ENCODE measurements around the gene IL1RAPL1. TPM values are rescaled to one million over a fixed set of nuclear protein-coding genes. Genes with fewer than 3 reads are reported as not detected.

The IL1RAPL1 gene
- total RNA-seq, 4 donors from 2014 or later: 0.16 to 0.46 TPM; not detected in 2

- no peak overlapping the region for H3K27ac ChIP-seq
- H3K4me3 ChIP-seq: no peak overlapping the region
- H3K27me3 ChIP-seq: no peaks in the 10 kb centered on the region
- intact Hi-C loops (cut with DNase I; ENCODE audit: low total_unique reads): no loop called here
- no peaks in the 10 kb centered on the region for H3K36me3 ChIP-seq
- peak in 1 of 2 donors; percentile 56 for ATAC-seq
- H3K9me3 ChIP-seq: no peaks in the 10 kb centered on the region
- in situ Hi-C loops (cut with MboI; ENCODE audit: low sequenced_read_pairs in 4 of 4): no loop called here
- H3K4me1 ChIP-seq: no peaks in the 10 kb centered on the region
- DNase-seq: peak; percentile 4 to 24
- TF ChIP-seq POLR2A (IDR thresholded peaks at IDR 0.05) (no peak), CTCF (IDR thresholded peaks at IDR 0.05 in 4 of 5, conservative IDR thresholded peaks at IDR 0.05 in 1 of 5) (no peak)
These were observed 260.2 kb downstream of the IL1RAPL1 start for GRCh38 chrX:28847423-28847822.

GRCh38 chrX:28848707-28849106 lies 261.5 kb downstream of the IL1RAPL1 start:
- H3K4me1 ChIP-seq: no peaks in the 10 kb centered on the region
- in situ Hi-C loops (cut with MboI; ENCODE audit: low sequenced_read_pairs in 4 of 4): no loop called here
- no peak overlapping the region for H3K27ac ChIP-seq
- no peaks in the 10 kb centered on the region for H3K9me3 ChIP-seq
- TF ChIP-seq CTCF (IDR thresholded peaks at IDR 0.05 in 4 of 5, conservative IDR thresholded peaks at IDR 0.05 in 1 of 5): no peak
- TF ChIP-seq POLR2A (IDR thresholded peaks at IDR 0.05): no peak
- DNase-seq (no peak), ATAC-seq (no peak)
- intact Hi-C loops (cut with DNase I; ENCODE audit: low total_unique reads): no loop called here
- no peaks in the 10 kb centered on the region for H3K36me3 ChIP-seq
- no peak overlapping the region for H3K4me3 ChIP-seq
- H3K27me3 ChIP-seq: no peaks in the 10 kb centered on the region

GRCh38 chrX:28850955-28851354 lies 263.7 kb downstream of the IL1RAPL1 start:
- no peak overlapping the region for H3K27ac ChIP-seq

GRCh38 chrX:28851871-28852270 lies 264.6 kb downstream of the IL1RAPL1 start:
- H3K27me3 ChIP-seq: no peaks in the 10 kb centered on the region
- no peak overlapping the region for H3K27ac ChIP-seq
- H3K4me1 ChIP-seq: no peaks in the 10 kb centered on the region
- in situ Hi-C loops (cut with MboI; ENCODE audit: low sequenced_read_pairs in 4 of 4) (no loop called here), intact Hi-C loops (cut with DNase I; ENCODE audit: low total_unique reads) (no loop called here)
- no peak for TF ChIP-seq CTCF (IDR thresholded peaks at IDR 0.05 in 4 of 5, conservative IDR thresholded peaks at IDR 0.05 in 1 of 5)
- no peak for TF ChIP-seq POLR2A (IDR thresholded peaks at IDR 0.05)
- H3K4me3 ChIP-seq: no peak overlapping the region
- peak in 1 of 2 donors; percentile 71 for ATAC-seq
- H3K9me3 ChIP-seq: no peaks in the 10 kb centered on the region
- DNase-seq: no peak
- H3K36me3 ChIP-seq: no peaks in the 10 kb centered on the region

More at GRCh38 chrX:28850955-28851354, 263.7 kb downstream of the IL1RAPL1 start:
- intact Hi-C loops (cut with DNase I; ENCODE audit: low total_unique reads): no loop called here
- in situ Hi-C loops (cut with MboI; ENCODE audit: low sequenced_read_pairs in 4 of 4): no loop called here
- Histone ChIP-seq H3K4me1 (no peaks in the 10 kb centered on the region), H3K27me3 (no peaks in the 10 kb centered on the region), H3K9me3 (no peaks in the 10 kb centered on the region), H3K36me3 (no peaks in the 10 kb centered on the region), H3K4me3 (no peak overlapping the region)
- TF ChIP-seq POLR2A (IDR thresholded peaks at IDR 0.05) (no peak), CTCF (IDR thresholded peaks at IDR 0.05 in 4 of 5, conservative IDR thresholded peaks at IDR 0.05 in 1 of 5) (no peak)
- DNase-seq (no peak), ATAC-seq (no peak)

GRCh38 chrX:28854637-28855036 lies 267.4 kb downstream of the IL1RAPL1 start:
- H3K27ac ChIP-seq: no peak overlapping the region
- no peak for TF ChIP-seq CTCF (IDR thresholded peaks at IDR 0.05 in 4 of 5, conservative IDR thresholded peaks at IDR 0.05 in 1 of 5)
- TF ChIP-seq POLR2A (IDR thresholded peaks at IDR 0.05): no peak
- H3K9me3 ChIP-seq: no peaks in the 10 kb centered on the region
- H3K4me1 ChIP-seq: no peaks in the 10 kb centered on the region
- intact Hi-C loops (cut with DNase I; ENCODE audit: low total_unique reads): no loop called here
- H3K36me3 ChIP-seq: no peaks in the 10 kb centered on the region
- in situ Hi-C loops (cut with MboI; ENCODE audit: low sequenced_read_pairs in 4 of 4): no loop called here
- DNase-seq (no peak), ATAC-seq (no peak)
- no peaks in the 10 kb centered on the region for H3K27me3 ChIP-seq
- H3K4me3 ChIP-seq: no peak overlapping the region

All from gastrocnemius medialis (tissue), 4 donors.